CD4-positive, alpha-beta T cell (primary cell): ENCODE measurements around the gene TMEM198. TPM values are rescaled to one million over a fixed set of nuclear protein-coding genes. Genes with fewer than 3 reads are reported as not detected.

Experiments
- ATAC-seq: fragments of 200-7000 bp; cut with Tn5 transposase; one replicate; pipeline ENCODE4 v1.10.0; 2022; ENCODE audit warnings: mild to moderate bottlenecking; ENCODE audit not compliant: poor library complexity
- CTCF ChIA-PET: fragments of 350-600 bp; sonication (Branson Sonifier 250); formaldehyde crosslinking; loops from one replicate; lab custom pipeline; 2021; ENCODE audit warnings: antibody characterized with exemption, inconsistent platforms; lab: Charles Lee
- POLR2A ChIA-PET: fragments of 350-600 bp; sonication (Branson Sonifier 250); formaldehyde crosslinking; loops from one replicate; lab custom pipeline; 2021; ENCODE audit warnings: antibody characterized with exemption, inconsistent platforms; lab: Charles Lee
- DNase-seq, 14 experiments: peaks; one replicate each; pipeline ENCODE4 v3.0.0-alpha.2; 2013 to 2020; ENCODE audit warnings: mixed read lengths in 2 of 14
- H3K27ac ChIP-seq, 2 donors: one replicate each; pipeline versions ENCODE4 v1.5.1 to v1.7.0; 2013; ENCODE audit warnings: low read length in 2 of 2, low read depth in 1 of 2, mild to moderate bottlenecking in 1 of 2
- H3K27me3 ChIP-seq, 2 experiments: 1 replicate in 1 of 2; 2 replicates in 1 of 2; pipeline versions ENCODE4 v1.6.1 to v1.7.0; 2013; ENCODE audit warnings: low read length in 2 of 2, control low read depth in 1 of 2, mild to moderate bottlenecking in 1 of 2, moderate library complexity in 1 of 2; ENCODE audit not compliant: insufficient read depth in 2 of 2, control insufficient read depth in 1 of 2
- H3K36me3 ChIP-seq: one replicate; pipeline ENCODE4 v1.6.1; 2013; ENCODE audit warnings: low read length, control low read depth; ENCODE audit not compliant: insufficient read depth
- H3K4me1 ChIP-seq: one replicate; pipeline ENCODE4 v1.6.1; 2013; ENCODE audit warnings: low read length, control low read depth; ENCODE audit not compliant: insufficient read depth
- H3K4me3 ChIP-seq: one replicate; pipeline ENCODE4 v1.5.1; 2013; ENCODE audit warnings: mild to moderate bottlenecking, low read length, moderate library complexity
- H3K9me3 ChIP-seq, 2 experiments: 1 replicate in 1 of 2; 2 replicates in 1 of 2; pipeline versions ENCODE4 v1.6.1 to v1.7.0; 2013; ENCODE audit warnings: low read length in 2 of 2, mild to moderate bottlenecking in 2 of 2, control low read depth in 1 of 2, moderate library complexity in 1 of 2; ENCODE audit not compliant: control insufficient read depth in 1 of 2, insufficient read depth in 1 of 2
- H3K27ac Mint-ChIP-seq: one replicate; pipeline ENCODE4 v1.8.0; 2020; ENCODE audit warnings: mixed read lengths
- H3K27me3 Mint-ChIP-seq: one replicate; pipeline ENCODE4 v1.8.0; 2021; ENCODE audit warnings: mixed read lengths
- H3K36me3 Mint-ChIP-seq: one replicate; pipeline ENCODE4 v1.8.0; 2021; ENCODE audit warnings: low read depth, mixed read lengths
- H3K4me1 Mint-ChIP-seq: one replicate; pipeline ENCODE4 v1.8.0; 2021; ENCODE audit warnings: low read depth, mixed read lengths
- H3K4me3 Mint-ChIP-seq: one replicate; pipeline ENCODE4 v1.8.0; 2020; ENCODE audit warnings: mild to moderate bottlenecking, mixed read lengths
- H3K9me3 Mint-ChIP-seq: one replicate; pipeline ENCODE4 v1.8.0; 2020; ENCODE audit warnings: mixed read lengths
- CTCF ChIP-seq: fragments of 200-600 bp; IDR thresholded peaks from one replicate; pipeline ENCODE4 v1.8.0; 2022; ENCODE audit warnings: antibody characterized with exemption, mild to moderate bottlenecking
- intact Hi-C, 2 experiments: fragments of 100-400 bp; cut with DNase I in 1 of 2; cut with micrococcal nuclease in 1 of 2; formaldehyde crosslinking; loops; one replicate each; pipeline versions ENCODE4 v1.15.1 to v1.9.0; 2023 to 2025; cut with DNase I, micrococcal nuclease
- microRNA-seq: library from miRNA; unstranded; fragments of <30 nt; microRNA quantifications from one replicate; pipeline ENCODE4 v1.2.0, GENCODE V29; 2021; ENCODE audit warnings: borderline microRNAs expressed, borderline replicate concordance
- total RNA-seq, 174 experiments: library from RNA in 2 of 174; stranded (reverse) in 2 of 174; gene quantifications; one replicate each; pipeline ENCODE4 v1.2.3 and lab custom pipeline; 2021 to 2026

TMEM198 gene
- total RNA-seq, 2 experiments from 2014 or later: 0.47 to 0.91 TPM

- ChIA-PET CTCF (interaction anchor here (1.2 to 2.8 kb wide), 4 partner anchors 38 to 618 kb away, joined by 3 to 8 read pairs (median 4); no protein-coding TSS in a partner anchor), POLR2A (interaction anchor here (1.4 to 2.1 kb wide), 3 partner anchors 29 to 211 kb away, joined by 3 to 16 read pairs (median 10); partner anchors contain the start of genes CHPF, DNPEP, SLC4A3 and TMEM198)
- H3K9me3 Mint-ChIP-seq: no peaks in the 10 kb centered on the region
- DNase-seq (no peak), ATAC-seq (no peak)
- peak overlapping the region; percentile 98 for H3K4me3 Mint-ChIP-seq
- peaks cover 13% of the 10 kb centered on the region for H3K4me1 ChIP-seq
- peaks cover 46% of the 10 kb centered on the region for H3K36me3 Mint-ChIP-seq
- H3K27ac Mint-ChIP-seq: peak overlapping the region; percentile 94
- intact Hi-C loops: loop anchor here in 1 of 2 experiments (2.0 to 10.0 kb wide), 5 partner anchors 44 to 886 kb away; partner anchors contain the start of genes CNPPD1, RETREG2, SLC23A3 and TTLL4
- H3K27ac ChIP-seq: peak overlapping the region in 1 of 2 donors; percentile 70
- H3K4me3 ChIP-seq: peak overlapping the region; percentile 73
- H3K4me1 Mint-ChIP-seq: peaks cover 24% of the 10 kb centered on the region
- H3K27me3 ChIP-seq: no peaks in the 10 kb centered on the region
- TF ChIP-seq CTCF: no peak
- H3K27me3 Mint-ChIP-seq: no peaks in the 10 kb centered on the region
- H3K9me3 ChIP-seq: no peaks in the 10 kb centered on the region
- H3K36me3 ChIP-seq: peaks cover 21% of the 10 kb centered on the region
Observed at GRCh38 chr2:219598308-219599078, 54.7 kb downstream of the TMEM198 start.

Small RNAs within 50 kb of the gene (microRNA-seq; reads per million reads assigned to microRNA genes)
- gene MIR3132: not detected

Other genes with a start within 250 kb of the TMEM198 start
- gene PTPRN, start 234.6 kb upstream of the TMEM198 start, total RNA-seq: not detected
- gene RESP18, start 211.3 kb upstream of the TMEM198 start, total RNA-seq: not detected
- 10 to 100 TPM; 99.0 to 99.9 TPM for gene DNPEP, start 156.1 kb upstream of the TMEM198 start, total RNA-seq
- not detected for gene DES, start 125.7 kb upstream of the TMEM198 start, total RNA-seq
- gene SPEG, start 109.2 kb upstream of the TMEM198 start, total RNA-seq: 10 to 100 TPM; 15.3 to 17.7 TPM
- gene GMPPA, start 45.1 kb upstream of the TMEM198 start, total RNA-seq: 10 to 100 TPM; 13.3 to 14.4 TPM
- under 1 TPM; 0.08 to 0.17 TPM for gene ASIC4, start 29.5 kb upstream of the TMEM198 start, total RNA-seq
- gene CHPF, start 219 bp upstream of the TMEM198 start, total RNA-seq: 1 to 10 TPM; 6.5 to 7.1 TPM
- under 1 TPM; 0.31 to 0.49 TPM for gene OBSL1, start 27.5 kb downstream of the TMEM198 start, total RNA-seq
- gene INHA, start 28.3 kb downstream of the TMEM198 start, total RNA-seq: not detected
- 10 to 100 TPM; 23.9 to 27.2 TPM for gene STK11IP, start 53.8 kb downstream of the TMEM198 start, total RNA-seq
- gene SLC4A3, start 83.6 kb downstream of the TMEM198 start, total RNA-seq: under 1 TPM; 0.16 to 0.20 TPM